KMS-11 (cell line): Measurements from ENCODE around the gene TMPRSS11A.

Experiments
- H2AFZ ChIP-seq: fragments of 200-600 bp; sonication (generic); 2 replicates; pipeline ENCODE4 v1.6.1; 2016; ENCODE audit warnings: antibody characterized with exemption, mixed run types, low read depth
- H3K27ac ChIP-seq: fragments of 200-600 bp; sonication (generic); 2 replicates; pipeline ENCODE4 v1.6.1; 2016; ENCODE audit warnings: mild to moderate bottlenecking, mixed run types
- H3K27me3 ChIP-seq: fragments of 200-600 bp; sonication (generic); 2 replicates; pipeline ENCODE4 v1.6.1; 2017; ENCODE audit warnings: mild to moderate bottlenecking, low read depth, mixed run types, moderate library complexity; ENCODE audit not compliant: insufficient read depth
- H3K36me3 ChIP-seq: fragments of 200-600 bp; sonication (generic); 2 replicates; pipeline ENCODE4 v1.6.1; 2017; ENCODE audit warnings: mild to moderate bottlenecking, mixed run types; ENCODE audit not compliant: insufficient read depth
- H3K4me1 ChIP-seq: fragments of 200-600 bp; sonication (generic); 2 replicates; pipeline ENCODE4 v1.6.1; 2016; ENCODE audit warnings: mild to moderate bottlenecking, low read depth, mixed run types; ENCODE audit not compliant: poor library complexity, severe bottlenecking
- H3K4me2 ChIP-seq: fragments of 200-600 bp; sonication (generic); 2 replicates; pipeline ENCODE4 v1.7.0; 2016; ENCODE audit warnings: mild to moderate bottlenecking, mixed run types
- H3K4me3 ChIP-seq: fragments of 200-600 bp; sonication (generic); IDR thresholded peaks from 2 replicates; pipeline ENCODE4 v1.6.1; 2017; ENCODE audit warnings: low read depth, low read length, mixed read lengths; ENCODE audit not compliant: insufficient read depth
- H3K79me2 ChIP-seq: fragments of 200-600 bp; sonication (generic); 2 replicates; pipeline ENCODE4 v1.6.1; 2016; ENCODE audit warnings: low read depth, mixed run types; ENCODE audit not compliant: insufficient read depth
- H3K9ac ChIP-seq: fragments of 200-600 bp; sonication (generic); 2 replicates; pipeline ENCODE4 v1.6.1; 2016; ENCODE audit warnings: mild to moderate bottlenecking, mixed run types
- H4K20me1 ChIP-seq: fragments of 200-600 bp; sonication (generic); 2 replicates; pipeline ENCODE4 v1.6.1; 2016; ENCODE audit warnings: mild to moderate bottlenecking, mixed run types; ENCODE audit not compliant: insufficient read depth
- CTCF ChIP-seq: fragments of 200-600 bp; sonication (generic); conservative IDR thresholded peaks from 2 replicates; pipeline ENCODE4 v1.6.1; 2017; ENCODE audit warnings: low read depth, mild to moderate bottlenecking, antibody characterized with exemption, low read length, moderate library complexity, mixed read lengths

Gene TMPRSS11A

GRCh38 chr4:67873116-67873515 lies 90.2 kb downstream of the TMPRSS11A start:
- no peak overlapping the region for H3K9ac ChIP-seq

DNA sequence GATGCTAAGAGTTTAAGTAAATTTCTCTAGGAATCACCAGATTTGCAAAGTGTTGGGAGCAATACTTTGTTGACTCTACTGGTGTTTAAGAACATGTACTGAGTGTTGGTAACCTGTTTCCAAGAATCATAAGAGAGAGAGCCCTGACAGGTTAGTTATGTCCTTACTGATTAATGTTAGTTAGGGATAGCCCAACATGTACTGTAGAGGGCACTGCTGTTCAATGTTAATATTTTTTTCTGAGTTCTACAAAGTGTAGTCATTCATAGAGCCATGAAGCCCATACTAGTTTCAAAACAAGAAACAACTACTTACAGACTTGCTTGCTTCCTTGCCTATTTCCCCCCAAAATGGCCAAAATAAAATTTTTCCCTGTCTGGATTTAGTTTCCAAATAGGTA lies 91.4 kb downstream of the TMPRSS11A start:
- TF ChIP-seq CTCF = peak; percentile 40
- Histone ChIP-seq H3K27ac (no peak overlapping the region), H4K20me1 (no peaks in the 10 kb centered on the region), H3K4me3 (no peak overlapping the region), H3K4me1 (no peaks in the 10 kb centered on the region), H3K27me3 (no peaks in the 10 kb centered on the region), H3K36me3 (no peaks in the 10 kb centered on the region), H3K9ac (no peak overlapping the region), H3K79me2 (no peaks in the 10 kb centered on the region), H3K4me2 (no peak overlapping the region), H2AFZ (no peak overlapping the region)

More at GRCh38 chr4:67873116-67873515, 90.2 kb downstream of the TMPRSS11A start:
- no peaks in the 10 kb centered on the region for H3K4me1 ChIP-seq
- no peak overlapping the region for H2AFZ ChIP-seq
- H3K27me3 ChIP-seq = no peaks in the 10 kb centered on the region
- no peaks in the 10 kb centered on the region for H4K20me1 ChIP-seq
- no peak for TF ChIP-seq CTCF
- no peaks in the 10 kb centered on the region for H3K79me2 ChIP-seq
- no peak overlapping the region for H3K4me3 ChIP-seq
- no peak overlapping the region for H3K27ac ChIP-seq
- no peak overlapping the region for H3K4me2 ChIP-seq
- no peaks in the 10 kb centered on the region for H3K36me3 ChIP-seq

- H2AFZ ChIP-seq = no peak overlapping the region
- H3K4me2 ChIP-seq = no peak overlapping the region
- H3K79me2 ChIP-seq = no peaks in the 10 kb centered on the region
- H3K36me3 ChIP-seq = no peaks in the 10 kb centered on the region
- TF ChIP-seq CTCF = no peak
- no peak overlapping the region for H3K9ac ChIP-seq
- no peak overlapping the region for H3K4me3 ChIP-seq
- H3K27ac ChIP-seq = no peak overlapping the region
- no peaks in the 10 kb centered on the region for H3K27me3 ChIP-seq
- H3K4me1 ChIP-seq = no peaks in the 10 kb centered on the region
- no peaks in the 10 kb centered on the region for H4K20me1 ChIP-seq
Observed at GRCh38 chr4:67869580-67870190, 93.6 kb downstream of the TMPRSS11A start.

- no peak overlapping the region for H2AFZ ChIP-seq
Observed at GRCh38 chr4:67861513-67861912, 101.8 kb downstream of the TMPRSS11A start.

More at GRCh38 chr4:67861513-67861912, 101.8 kb downstream of the TMPRSS11A start:
- Histone ChIP-seq H4K20me1 (no peaks in the 10 kb centered on the region), H3K4me3 (no peak overlapping the region), H3K79me2 (no peaks in the 10 kb centered on the region), H3K27ac (no peak overlapping the region), H3K9ac (no peak overlapping the region), H3K27me3 (no peaks in the 10 kb centered on the region), H3K4me1 (no peaks in the 10 kb centered on the region), H3K4me2 (no peak overlapping the region), H3K36me3 (no peaks in the 10 kb centered on the region)
- TF ChIP-seq CTCF = no peak
